DMS 273 treated with DMSO at 0.1 percent for 48 hours (cell line): Measurements from ENCODE around the gene ENDOD1.

Experiments used
- DNase-seq: peaks from one replicate; lab custom pipeline; 2025; lab: John Stamatoyannopoulos, UW

Gene ENDOD1

GRCh38 chr11:95076416-95076815, 13.2 kb upstream of the ENDOD1 start:
- DNase-seq: no peak

GRCh38 chr11:95076981-95077380, 12.7 kb upstream of the ENDOD1 start:
- no peak for DNase-seq

- no peak for DNase-seq
Observed at GRCh38 chr11:95078526-95078925, 11.1 kb upstream of the ENDOD1 start.

- DNase-seq: no peak
Observed at GRCh38 chr11:95081010-95081409, 8.6 kb upstream of the ENDOD1 start.

DNA sequence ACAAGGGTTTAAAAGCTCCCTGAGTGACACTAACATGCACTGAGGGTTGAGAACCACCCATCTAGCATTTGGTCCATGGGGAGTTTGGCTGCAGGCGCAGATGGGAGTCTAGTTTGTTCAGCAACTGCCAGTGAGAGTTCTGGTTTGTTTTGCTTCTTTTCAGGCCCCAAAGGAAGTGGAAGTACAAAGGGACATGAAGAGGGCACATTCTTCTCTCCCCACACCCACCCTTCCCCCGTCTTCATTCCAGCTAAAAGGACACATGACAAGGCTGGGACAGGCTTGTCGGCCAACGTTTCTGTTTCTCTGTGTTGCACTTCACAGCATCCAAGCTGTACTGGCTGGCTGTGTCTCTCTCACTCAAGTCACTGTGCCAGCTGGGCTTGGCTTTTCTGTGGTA, 8.2 kb upstream of the ENDOD1 start:
- DNase-seq: no peak

DNA sequence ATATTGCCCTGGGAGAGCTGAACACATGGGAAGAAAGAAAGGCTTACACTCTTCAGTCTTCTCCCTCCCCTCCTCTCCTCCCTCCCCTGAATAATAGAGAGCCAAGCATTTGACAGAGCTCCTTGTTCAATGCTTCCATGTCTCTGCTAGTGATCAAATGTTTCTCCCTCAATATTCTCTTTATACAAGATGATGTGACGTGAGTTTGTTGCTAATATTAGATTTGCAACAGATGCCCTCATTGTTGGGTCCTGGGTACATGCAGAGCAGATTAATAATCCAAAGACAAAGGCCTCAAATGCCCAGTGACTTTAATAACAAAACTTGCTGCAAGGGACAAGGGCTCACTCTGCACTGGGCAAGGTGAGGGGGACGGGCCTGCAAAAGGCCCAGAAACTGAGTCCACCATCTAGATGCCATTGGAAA, 7.1 kb upstream of the ENDOD1 start:
- DNase-seq: no peak

- DNase-seq: no peak
Observed at GRCh38 chr11:95084509-95084908, 5.1 kb upstream of the ENDOD1 start.

GRCh38 chr11:95085117-95085816, 4.4 kb upstream of the ENDOD1 start:
- DNase-seq: no peak

DNA sequence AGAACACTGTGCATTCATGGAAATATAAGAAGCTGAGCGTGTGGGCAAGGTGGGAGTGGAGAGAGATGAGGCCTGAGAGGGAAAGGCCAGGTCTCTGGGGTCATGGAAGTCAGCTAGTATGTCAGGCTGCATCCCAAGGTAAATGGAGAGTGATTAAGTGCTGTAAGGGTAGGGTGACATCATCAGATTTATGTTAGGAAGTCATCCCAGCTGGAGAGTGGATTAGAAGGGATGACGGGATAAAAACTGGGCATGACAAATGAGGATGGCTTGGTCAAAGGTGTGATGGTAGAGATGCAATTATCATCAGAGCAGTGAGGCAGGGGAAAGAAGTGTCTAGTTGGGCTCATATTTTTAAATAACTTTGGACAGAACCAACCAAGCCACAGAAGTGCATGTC, 3.5 kb upstream of the ENDOD1 start:
- no peak for DNase-seq

GRCh38 chr11:95086836-95087570, 2.6 kb upstream of the ENDOD1 start:
- no peak for DNase-seq

GRCh38 chr11:95088946-95089619, 563 bp upstream of the ENDOD1 start:
- no peak for DNase-seq

- no peak for DNase-seq
Observed at GRCh38 chr11:95091663-95092180, 2.1 kb downstream of the ENDOD1 start.

- DNase-seq: no peak
Observed at GRCh38 chr11:95092549-95093324, 3.1 kb downstream of the ENDOD1 start.

- DNase-seq: no peak
Observed at GRCh38 chr11:95093548-95093947, 3.9 kb downstream of the ENDOD1 start.

DNA sequence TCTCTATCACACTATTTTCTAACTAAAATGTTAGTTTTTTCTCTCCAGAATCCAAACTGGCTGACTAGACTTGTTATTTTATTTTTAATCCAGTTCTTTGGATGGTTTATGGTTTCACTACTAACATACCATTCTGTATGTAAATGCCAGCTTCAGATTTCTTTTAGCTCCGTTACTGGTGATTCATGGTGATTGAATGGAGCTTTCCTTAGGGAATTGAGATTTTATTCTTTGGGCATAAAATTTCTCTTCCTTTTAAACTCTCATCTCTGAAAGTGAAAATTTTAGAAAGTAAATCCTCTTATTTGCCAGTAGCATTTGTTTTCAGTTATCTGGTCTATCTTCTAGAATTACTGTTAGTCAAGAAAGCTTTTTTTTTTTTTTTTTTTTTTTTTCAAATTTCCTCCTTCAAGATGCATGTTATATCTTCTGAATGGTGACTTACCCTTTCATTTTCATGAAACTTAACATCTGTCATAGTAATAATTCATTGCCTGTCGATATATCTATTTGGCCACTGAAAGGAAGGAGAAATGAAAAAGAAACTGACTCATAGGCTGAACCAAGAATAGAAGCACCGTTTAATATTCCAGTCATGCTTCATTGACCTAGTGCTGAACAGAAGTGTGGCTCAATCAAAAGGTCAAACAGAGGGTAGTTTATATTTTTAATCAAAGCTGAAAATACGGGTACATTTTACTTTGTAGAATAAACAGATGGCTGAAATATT, 6.4 kb downstream of the ENDOD1 start:
- DNase-seq: no peak

DNA sequence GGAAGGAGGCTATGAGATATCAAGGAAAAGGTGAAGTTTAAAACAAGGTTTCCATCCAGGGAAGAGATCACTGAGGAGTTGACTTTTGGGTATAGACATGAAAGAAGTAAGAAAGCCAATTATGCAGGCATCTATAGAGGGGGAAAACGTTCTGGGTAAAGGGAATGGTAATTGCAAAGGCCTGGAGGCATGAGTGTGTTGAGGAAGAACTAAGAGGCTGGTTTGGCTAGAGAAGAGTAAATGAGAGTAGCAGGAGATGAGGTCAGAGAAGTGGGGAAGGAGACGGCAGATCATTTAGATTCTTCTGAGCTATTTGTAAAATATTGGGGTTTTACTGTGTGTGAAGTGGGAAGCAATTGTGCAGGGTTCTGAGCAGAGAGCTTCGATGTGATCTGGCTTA, 7.6 kb downstream of the ENDOD1 start:
- DNase-seq: no peak

DNA sequence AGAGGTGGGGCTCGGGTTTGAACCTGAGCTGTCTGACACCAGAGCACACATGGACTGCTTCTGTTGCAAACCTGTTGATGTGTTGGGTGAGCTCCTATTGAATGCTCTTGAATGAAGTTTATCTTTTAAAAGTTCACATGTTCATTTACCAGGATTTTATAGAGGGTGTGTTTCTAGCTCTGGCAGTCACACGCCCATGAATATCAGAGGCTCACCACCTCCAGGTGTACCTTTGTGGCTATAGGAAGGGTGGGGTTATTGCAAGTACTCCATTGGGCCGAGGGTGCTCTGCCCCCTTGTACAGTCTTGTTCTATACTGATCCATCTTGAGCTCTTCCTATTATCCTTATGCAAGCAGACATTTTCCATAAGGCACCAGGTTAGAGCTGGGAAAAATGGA, 9.2 kb downstream of the ENDOD1 start:
- DNase-seq: no peak

GRCh38 chr11:95100191-95100648, 10.6 kb downstream of the ENDOD1 start:
- DNase-seq: no peak

- DNase-seq: no peak
Observed at GRCh38 chr11:95100856-95101507, 11.3 kb downstream of the ENDOD1 start.

- no peak for DNase-seq
Observed at GRCh38 chr11:95101935-95102334, 12.3 kb downstream of the ENDOD1 start.

DNA sequence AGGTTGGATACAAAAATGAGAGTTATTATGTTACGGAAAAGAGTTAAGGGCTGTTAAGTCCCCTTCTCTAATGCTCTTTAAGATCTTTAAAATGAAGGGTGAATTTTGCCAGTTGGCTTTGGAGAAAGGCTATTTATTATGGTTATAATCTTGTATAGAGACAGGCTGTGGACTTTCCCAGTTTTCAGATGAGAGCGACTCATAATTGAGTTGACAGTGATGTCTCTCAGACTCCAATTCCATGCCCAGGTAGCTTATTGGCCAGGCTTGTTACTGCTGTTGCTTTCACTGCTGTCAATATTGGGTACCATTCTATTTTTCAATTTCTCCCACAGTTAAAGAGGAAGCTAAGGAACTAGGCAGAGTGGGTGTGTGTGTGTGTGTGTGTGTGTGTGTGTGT, 13.1 kb downstream of the ENDOD1 start:
- DNase-seq: no peak
